Stimulated activated naive CD4-positive, alpha-beta T cell (primary cell): Measurements from ENCODE around the gene SEL1L.
"Not testable (repeated sequence)": the region's sequence is repeated elsewhere in the genome, so short reads cannot be mapped to it uniquely, and the experiment has no call there.

ENCODE experiments used
- DNase-seq, 6 experiments: peaks; one replicate each; lab custom pipeline; 2025; lab: John Stamatoyannopoulos, UW

Gene SEL1L

DNA sequence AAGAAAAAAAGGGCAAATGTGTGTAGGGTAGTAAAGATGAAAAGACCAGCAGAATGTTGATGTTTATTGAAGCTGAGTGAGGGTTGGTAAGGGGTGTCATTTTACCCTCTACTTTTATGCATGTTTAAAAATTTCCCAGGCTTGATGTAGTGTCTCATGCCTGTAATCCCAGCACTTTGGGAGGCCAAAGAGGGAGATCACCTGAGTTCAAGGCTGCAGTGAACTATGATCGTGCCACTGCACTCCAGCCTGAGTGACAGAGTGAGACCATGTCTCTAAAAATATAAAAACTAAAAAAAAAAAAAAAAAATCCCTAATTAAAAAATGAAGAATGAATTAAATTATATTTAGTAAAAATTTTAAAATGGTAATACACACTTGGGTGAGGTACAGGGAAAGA lies 8.5 kb downstream of the SEL1L start:
- no peak for DNase-seq

DNA sequence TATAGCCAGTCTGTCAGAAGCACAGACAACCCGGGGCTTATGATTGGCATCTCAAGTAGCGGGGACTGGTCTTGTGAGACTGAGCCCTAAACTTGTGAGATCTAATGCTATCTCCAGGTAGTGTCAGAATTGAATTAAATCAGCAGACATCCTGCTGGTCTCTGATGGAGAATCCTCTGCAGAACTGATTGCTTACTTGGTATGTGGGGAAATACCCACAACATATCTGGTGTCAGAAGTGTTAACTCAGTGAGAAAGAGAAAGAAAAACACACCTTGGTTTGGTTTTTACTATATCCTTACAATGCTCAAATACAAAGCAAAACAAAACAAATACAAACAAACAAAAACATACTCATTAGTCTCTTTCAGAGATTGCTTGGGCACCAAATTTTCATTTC lies 10.0 kb downstream of the SEL1L start:
- no peak for DNase-seq

DNA sequence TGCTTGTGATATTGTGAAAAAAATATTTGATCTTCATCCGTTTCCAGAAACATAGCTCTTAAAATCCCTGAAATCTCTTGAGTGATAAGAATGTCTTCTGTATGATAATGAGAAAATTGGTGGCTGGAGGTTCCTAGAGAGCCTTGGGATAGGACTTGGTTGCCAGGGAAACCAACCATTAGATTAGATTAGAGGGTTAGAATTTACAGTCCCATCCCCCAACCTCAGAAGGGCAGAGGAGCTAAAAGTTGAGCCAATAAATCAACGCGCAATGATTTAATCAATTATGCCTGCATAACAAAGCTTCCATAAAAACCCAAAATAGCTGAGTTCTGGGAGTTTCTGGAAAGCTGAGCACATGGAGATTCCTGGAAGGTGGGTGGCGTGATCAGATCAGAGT lies 10.6 kb downstream of the SEL1L start:
- DNase-seq = no peak

DNA sequence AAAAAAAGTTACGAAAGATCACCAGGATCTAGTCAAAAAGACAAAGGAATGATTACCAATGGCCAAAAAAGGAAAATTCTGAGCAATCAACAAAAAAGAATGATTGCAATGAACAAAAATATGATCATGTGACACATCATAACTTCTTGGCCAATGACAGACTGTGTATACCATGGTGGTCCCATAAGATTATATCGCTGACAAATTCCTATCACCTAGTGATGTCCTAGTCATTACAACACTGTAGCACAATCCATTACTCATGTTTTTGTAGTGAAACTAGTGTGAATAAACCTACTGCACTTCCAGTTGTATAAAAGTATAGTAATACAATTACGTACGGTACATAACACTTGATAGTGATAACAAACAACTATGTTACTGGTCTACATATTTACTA lies 12.3 kb downstream of the SEL1L start:
- no peak for DNase-seq

DNA sequence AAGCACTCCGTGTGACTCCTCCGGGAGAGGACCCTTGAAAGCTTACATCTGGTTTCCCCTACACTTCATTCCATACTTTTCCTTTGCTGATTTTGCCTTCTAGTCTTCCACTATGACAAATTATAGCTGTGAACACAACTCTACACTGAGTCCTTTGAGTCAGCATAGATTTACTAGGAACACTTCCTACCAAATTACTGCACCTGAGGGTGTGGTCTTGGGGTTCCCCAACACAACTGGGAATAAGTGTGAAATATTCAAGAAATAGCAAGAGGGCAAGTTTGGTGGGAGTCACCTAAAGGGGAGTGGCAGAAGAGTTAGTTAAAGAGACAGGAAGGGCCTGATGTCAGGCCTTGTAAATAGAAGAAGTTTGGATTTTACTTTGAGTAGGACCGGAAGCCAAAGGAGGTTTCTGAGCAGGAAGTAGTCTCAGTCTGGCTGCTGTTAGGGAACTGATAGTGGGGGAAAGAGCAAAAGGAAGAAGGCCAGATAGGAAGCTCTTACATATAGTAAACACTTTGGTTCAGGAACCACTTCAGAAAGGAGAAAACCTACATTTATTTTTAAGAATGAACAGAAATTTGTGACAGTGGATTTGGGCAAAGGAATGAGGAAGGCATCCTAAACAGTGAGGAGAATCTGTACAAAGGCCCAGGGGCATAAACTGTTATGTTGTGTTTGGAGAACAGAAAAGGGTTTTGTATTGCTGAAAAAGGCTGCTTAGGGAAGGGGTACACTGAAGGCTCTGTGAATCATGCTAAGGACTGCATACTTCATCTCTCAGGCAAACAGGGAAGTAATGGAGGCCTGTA lies 14.2 kb downstream of the SEL1L start:
- no peak for DNase-seq

DNA sequence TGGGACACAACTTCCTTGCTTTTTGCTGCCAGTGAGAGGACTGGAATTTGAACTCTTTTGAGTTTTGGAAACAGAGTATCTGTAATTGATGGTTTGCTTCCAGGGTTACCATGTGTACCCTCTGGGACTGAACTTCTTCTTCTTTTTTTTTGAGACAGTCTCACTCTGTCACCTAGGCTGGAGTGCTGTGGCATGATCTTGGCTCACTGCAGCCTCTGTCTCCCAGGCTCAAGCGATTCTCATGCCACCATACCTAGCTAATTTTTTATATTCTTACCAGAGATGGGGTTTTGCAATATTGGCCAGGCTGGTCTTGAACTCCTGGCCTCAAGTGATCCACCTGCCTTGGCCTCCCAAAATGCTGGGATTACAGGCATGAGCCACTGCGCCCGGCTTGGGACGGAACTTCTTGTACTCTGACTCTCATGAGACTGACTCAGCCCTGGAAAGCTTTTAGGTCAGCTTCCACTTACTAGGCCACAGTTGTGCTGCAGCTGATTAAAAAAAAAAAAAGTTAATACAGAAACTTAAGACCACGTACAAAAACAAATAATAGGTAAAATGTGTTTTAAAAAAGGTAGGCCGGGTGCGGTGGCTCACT lies 15.8 kb downstream of the SEL1L start:
- no peak for DNase-seq

DNA sequence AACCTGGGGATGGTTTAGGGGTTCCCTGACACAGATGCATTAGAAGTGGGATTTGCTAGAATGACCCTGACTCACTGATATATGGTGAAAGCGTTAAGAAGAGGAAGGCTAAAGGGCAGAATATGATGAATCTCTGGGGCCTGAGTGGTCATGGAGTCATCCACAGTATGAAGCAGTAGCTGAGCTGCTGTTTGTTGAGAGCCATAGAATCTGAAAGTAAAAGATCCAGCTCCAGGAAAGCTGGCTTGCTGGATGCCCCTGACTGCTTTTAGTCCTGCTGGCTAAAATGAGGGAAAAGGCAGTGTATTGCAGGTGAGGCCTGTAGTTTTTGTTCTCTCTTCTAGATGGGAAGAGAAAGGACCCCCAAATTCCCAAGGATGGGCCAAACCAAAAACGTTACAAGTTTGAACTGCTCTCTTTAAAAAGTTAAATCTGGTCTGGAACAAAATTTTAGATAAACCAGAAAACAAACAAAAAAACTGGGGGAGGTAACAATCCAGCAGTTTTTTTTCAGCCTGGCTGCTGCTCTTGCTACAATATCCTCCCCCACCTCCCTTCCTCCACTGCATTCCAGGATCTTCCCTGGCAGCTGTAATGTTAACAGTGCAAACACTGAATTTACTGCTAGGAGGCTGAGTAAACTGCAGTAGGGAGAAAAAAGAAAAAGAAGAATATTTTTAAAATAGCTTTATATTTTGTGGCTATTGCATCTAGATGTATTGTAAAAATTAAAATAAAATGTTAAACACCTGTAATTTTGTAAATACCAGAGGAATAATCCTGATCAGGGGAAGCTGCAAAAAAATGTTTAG lies 16.5 kb downstream of the SEL1L start:
- DNase-seq = no peak

DNA sequence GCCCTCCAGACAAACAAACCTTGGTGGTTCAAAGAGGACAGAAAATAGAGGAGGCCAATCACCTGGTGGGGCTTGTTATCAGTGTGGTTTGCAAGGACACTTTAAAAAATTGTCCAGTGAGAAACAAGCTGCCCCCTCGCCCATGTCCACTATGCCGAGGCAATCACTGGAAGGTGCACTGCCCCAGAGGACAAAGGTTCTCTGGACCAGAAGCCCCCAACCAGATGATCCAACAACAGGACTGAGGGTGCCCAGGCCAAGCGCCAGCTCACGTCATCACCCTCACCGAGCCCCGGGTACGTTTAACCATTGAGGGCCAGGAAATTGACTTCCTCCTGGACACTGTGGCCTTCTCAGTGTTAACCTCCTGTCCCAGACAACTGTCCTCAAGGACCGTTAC lies 17.7 kb downstream of the SEL1L start:
- DNase-seq = not testable (repeated sequence)

DNA sequence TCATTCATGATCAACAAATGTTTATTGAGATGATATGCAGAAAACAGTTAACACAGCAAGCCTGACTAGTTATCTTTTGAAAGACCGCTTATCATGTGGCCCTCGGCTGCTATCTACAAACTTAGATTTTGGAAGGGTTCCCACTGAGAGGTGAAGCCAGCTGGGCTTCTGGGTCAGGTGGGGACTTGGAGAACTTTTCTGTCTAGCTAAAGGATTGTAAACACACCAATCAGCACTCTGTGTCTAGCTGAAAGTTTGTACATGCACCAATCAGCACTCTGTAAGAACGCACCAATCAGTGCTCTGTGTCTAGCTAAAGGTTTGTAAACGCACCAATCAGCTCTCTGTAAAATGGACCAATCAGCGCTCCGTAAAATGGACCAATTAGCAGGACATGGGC lies 20.8 kb downstream of the SEL1L start:
- DNase-seq = not testable (repeated sequence)

DNA sequence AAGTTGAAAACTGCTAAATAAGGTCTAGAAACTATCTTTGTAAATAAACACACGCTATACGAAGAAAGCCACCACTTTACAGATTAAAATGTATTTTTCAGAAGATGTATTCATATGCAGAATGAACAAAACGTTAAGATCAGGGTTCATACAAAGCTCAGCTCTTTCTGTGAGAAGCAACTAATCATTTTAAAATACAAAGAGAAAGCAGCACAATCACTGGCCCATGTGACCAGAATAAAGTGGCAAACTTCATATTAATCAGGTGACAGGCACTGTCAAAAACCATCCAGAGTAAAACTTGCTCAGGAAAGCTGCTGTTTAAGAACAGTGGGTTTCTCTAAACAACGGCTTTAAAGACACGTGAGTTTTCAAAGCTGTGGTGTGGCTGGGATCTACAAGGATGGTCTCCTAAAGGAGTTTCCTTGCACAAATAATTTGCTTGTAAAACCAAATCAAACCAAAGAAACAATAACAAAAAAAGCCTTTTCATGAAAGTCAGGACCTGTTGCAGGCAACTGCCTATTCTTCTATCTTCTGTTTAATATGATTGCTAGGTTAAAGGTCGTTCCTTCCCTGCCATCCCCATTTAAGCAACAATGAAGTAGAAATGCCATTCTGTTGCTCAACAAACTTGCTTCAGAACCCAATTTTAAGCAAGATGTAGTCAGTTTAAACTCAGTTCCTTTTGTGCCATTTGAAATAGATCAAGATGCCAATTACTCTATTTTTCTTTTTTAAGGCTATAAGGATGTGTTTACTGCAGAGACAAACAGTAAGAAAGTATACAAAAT lies 22.3 kb downstream of the SEL1L start:
- DNase-seq = no peak

DNA sequence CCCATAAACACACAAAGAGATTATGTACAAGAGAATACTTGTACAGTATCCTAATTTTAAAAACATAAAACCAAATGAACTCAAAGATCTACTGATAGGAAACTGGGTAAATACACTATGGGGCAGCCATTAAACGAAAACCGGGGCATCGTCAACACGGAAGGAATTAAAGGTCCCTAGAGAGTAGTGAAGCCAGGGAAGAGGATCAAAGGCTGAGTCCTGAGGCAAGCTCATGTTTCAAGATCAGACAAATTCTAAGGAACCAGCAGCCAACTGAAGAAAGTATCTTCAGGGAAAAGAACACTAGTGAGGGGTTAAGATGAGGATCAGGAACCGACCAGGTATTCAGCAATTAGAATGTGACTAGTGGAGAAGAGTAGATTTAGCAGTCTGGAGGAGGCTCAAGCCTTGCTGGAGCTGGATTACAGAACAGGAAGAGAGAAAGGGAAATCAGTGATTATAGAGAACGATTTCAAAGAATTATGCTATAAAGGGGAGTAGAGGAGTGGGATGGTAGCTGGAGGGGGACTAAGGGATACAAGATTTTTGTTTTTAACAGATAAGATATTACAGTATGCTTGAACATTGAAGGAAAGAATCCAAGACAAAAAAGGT lies 23.7 kb downstream of the SEL1L start:
- no peak for DNase-seq

DNA sequence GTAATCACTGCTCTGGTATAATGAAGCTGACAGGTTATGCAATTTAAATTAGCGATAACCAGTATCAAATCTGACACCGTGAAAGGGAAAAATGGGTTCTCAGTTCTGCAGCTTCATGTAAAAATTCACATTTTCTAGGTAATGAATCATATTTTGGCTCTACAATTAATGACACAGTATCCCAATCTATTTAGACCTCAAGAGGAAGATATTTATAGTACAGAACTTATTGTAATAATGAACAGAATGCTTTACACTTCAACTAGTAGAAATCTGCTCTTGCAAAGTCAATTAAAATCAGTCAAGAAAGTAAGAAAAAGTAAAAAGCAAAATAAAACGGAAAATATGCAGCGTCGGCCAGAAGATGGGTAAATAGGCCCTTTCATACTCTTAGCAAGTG lies 24.3 kb downstream of the SEL1L start:
- no peak for DNase-seq

DNA sequence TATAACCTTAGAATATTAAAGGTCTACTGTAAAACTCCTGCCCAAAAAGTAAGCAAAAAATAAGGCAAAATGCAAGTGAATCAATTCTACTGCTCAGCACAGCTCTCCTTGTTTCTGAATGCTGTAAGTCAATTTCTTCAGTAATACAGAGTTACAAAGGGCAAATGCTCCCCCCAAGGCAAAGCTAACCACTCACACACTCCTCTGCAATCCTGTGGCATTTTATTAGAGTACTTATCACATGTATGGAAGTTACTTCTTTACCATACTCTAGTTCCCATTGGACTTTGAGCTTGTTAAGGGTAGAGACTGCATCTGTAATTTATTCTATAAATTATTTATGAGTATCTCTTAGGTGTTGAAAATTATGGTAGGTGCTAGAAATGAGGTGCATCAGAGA lies 27.2 kb downstream of the SEL1L start:
- DNase-seq = no peak

DNA sequence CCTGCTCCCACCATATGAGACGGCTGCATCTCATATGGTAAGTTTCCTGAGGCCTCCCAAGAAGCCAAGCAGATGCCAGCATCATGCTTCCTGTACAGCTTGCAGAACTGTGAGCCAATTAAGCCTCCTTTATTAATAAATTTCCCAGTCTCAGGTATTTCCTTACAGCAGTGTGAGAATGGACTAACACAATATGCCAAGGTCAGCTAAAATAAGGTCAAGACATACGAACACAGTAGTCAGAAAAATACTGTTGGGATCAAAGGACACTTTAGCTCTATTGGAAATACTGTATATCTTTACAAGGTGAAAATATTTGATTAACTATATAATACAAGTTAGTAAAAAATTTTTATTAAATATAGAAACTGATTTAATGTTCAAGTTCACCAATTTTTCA lies 28.8 kb downstream of the SEL1L start:
- no peak for DNase-seq

DNA sequence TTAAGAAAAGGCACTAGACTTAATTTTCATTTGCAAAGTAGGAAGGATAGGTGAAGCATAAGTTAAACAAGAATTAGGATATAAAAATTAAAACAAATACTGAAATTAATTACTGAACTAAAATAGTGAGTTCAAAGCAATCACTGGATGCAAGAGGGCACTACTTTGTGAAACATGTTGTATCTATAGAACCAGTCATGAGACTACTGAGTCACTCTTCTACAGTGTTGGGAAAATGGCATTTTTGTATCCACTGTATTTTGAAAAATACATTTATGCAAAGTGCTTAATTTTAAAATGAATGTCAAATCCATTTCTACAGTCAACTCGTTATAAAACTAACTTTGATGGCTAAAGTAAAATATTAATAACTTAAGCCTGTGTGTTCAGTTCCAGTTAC lies 47.9 kb downstream of the SEL1L start:
- DNase-seq = no peak

DNA sequence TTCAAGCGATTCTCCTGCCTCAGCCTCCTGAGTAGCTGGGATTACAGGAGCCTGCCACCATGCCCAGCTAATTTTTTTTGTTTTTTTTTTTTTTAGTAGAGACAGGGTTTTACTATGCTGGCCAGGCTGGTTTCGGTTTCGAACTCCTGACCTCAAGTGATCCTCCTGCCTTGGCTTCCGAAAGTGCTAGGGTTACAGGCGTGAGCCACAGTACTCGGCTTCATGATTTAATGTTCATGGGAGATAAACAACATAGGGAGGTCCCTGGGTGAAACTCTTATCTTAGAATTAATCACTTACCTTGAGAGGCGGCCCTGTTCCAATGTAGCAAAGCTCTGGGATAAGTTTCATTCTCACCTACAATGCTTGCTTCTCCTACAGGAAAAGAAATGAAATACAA lies 48.3 kb downstream of the SEL1L start:
- no peak for DNase-seq

DNA sequence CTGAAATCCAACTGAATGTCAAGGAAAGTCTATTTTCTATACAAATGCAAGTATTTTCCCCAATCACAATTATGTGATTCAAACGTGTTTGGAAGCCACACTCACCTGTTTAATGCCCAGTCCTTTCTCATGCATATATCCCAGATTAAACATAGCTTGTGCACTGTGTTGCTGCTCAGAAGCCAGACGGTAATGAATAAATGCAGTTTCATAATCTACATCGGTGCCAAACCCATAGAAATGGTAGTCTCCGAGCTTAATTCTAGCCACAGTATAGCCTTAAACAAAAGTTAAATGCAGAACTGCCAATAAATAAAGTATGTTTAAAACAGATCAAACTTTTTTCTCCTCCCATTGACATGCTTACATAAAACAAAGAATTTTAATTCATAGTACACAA lies 49.5 kb downstream of the SEL1L start:
- DNase-seq = no peak

DNA sequence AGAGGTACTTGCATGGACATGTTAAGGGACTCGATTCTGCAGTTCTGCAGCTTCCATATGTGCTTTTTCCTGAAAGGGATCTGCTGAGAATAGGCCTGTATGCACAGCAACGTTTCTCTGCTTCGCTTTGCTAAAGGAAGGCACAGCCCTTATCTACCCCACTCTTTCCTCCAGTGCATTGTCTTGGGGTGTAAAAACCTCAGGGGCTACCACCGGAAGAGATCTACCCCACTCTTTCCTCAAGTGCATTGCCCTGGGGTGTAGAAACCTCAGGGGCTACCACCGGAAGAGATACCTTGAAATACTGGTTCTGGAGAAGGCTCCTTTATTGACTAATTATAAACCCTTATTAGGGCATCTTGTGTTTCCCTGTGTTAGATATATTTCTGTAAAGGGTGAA lies 52.9 kb downstream of the SEL1L start:
- DNase-seq = no peak

DNA sequence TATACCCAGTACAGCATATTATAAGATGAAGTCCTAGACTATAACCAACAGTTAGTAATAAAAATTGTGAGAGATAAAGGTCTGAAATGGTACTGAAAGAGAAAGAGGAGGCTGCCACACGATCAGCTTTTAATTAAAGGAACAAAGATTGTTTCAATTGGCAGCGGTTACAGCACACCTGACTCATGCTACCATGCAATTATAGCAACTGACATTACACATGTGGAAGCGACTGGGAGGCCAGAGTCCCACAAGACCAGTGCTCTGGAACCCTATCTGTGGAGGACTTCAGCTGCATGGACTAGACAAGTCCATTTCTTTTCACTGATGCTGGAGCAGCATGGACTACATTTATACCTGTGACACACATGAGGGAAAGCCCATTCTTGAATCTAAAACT lies 55.2 kb downstream of the SEL1L start:
- no peak for DNase-seq

DNA sequence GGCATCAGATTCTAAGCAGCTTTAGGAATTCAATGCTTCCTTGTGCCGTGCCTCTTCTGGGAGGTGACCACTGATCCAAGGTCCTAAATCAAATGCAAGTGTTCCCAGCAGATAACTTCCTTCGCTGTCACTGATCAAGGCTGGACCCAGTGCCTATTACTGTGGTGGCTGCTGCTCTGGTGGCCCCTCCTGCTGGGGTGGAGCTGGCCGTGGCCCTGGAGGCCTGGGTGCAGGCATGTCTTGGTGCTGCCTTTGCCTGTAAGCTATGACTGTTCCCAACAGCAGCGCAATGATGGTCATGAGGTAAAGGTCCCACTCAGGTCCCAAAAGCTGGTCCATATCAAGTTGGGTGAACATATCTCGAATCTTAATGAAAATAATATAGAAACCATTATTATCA lies 56.8 kb downstream of the SEL1L start:
- DNase-seq = no peak

DNA sequence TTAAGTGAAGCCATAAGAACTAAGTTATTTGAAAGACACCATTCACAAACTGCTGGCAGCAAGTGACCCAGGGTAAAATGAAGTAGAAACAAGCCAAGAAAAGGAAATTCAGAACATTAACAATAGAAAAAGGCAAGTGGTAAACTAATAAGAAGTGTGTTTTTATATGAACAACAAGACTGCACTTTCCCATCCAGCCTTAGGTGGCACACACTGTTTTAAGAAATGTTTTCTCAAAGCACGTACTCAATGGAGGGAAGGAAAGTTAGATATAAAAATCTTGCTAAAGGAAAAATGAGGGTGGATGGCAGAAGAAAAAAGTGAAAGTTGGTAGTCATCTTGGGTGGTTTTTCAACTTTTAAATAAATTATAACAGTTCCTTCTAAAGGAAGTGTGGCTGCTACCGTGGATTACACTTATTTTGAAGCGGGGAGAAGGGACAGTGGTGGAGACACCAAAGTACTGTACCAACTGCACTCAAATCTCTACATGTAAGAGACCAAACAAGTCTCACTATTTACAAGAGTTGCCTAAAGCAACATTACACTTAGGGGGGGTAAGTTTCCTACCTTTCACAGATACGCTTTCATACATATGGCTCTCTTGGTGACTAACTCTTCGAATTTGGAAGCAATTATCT lies 58.8 kb downstream of the SEL1L start:
- peak in 1 of 6 experiments; percentile 10 for DNase-seq
